Transverse colon (tissue), 4 donors: ENCODE data around the gene IQGAP1. TPM values are rescaled to one million over a fixed set of nuclear protein-coding genes. Genes with fewer than 3 reads are reported as not detected.
"Not testable (repeated sequence)": the region's sequence is repeated elsewhere in the genome, so short reads cannot be mapped to it uniquely, and the experiment has no call there.

Experiments
- DNase-seq: peaks from one replicate; pipeline ENCODE4 v3.0.0-alpha.2; 2019
- H3K27ac ChIP-seq, 4 donors: fragments of 200-600 bp; sonication (generic); 2 replicates each; pipeline ENCODE4 v1.5.1; 2016 to 2018; ENCODE audit warnings: inconsistent platforms in 4 of 4
- H3K27me3 ChIP-seq: fragments of 200-600 bp; sonication (generic); 2 replicates; pipeline ENCODE4 v1.5.1; 2017; ENCODE audit warnings: inconsistent platforms
- H3K36me3 ChIP-seq, 4 donors: fragments of 200-600 bp; sonication (generic); 2 replicates each; pipeline ENCODE4 v1.5.1; 2017 to 2019; ENCODE audit warnings: inconsistent platforms in 4 of 4
- H3K4me1 ChIP-seq, 4 donors: fragments of 200-600 bp; sonication (generic); 2 replicates each; pipeline ENCODE4 v1.5.1; 2017 to 2020; ENCODE audit warnings: inconsistent platforms in 4 of 4
- H3K4me3 ChIP-seq, 4 donors: fragments of 200-600 bp; sonication (generic); 1 replicate in 1 of 4; 2 replicates in 3 of 4; pipeline versions ENCODE4 v1.5.1 to v1.6.1; 2017 to 2019; ENCODE audit warnings: inconsistent platforms in 4 of 4
- H3K9me3 ChIP-seq, 2 donors: fragments of 200-600 bp; sonication (generic); 2 replicates each; pipeline ENCODE4 v1.5.1; 2017 to 2019; ENCODE audit warnings: inconsistent platforms in 2 of 2
- EP300 ChIP-seq: sonication (generic); formaldehyde crosslinking; IDR thresholded peaks from one replicate; pipeline ENCODE4 v1.6.1; 2017; ENCODE audit warnings: antibody characterized with exemption, low read depth
- POLR2A ChIP-seq: fragments of 450-650 bp; IDR thresholded peaks from one replicate; pipeline ENCODE4 v1.6.1; 2016; ENCODE audit warnings: antibody characterized with exemption, mild to moderate bottlenecking, moderate library complexity
- POLR2AphosphoS5 ChIP-seq, 3 donors: sonication (generic); formaldehyde crosslinking; IDR thresholded peaks; one replicate each; pipeline ENCODE4 v1.6.1; 2016; ENCODE audit warnings: antibody characterized with exemption in 3 of 3
- WGBS, 2 donors: methylation state at CpG; one replicate each; pipeline ENCODE4 v1.1.5; 2018; ENCODE audit warnings: low coverage in 1 of 2; 5-methylcytosine and 5-hydroxymethylcytosine counted together
- in situ Hi-C, 4 donors: fragments of 200-750 bp; cut with MboI; loops; one replicate each; pipeline versions ENCODE4 v1.15.0 to v1.15.1; 2017; ENCODE audit warnings: low sequenced_read_pairs in 3 of 4, low pct_ligation_motif_present in 1 of 4, low pct_unique_long_range_greater_than_20kb in 1 of 4
- intact Hi-C: fragments of 100-400 bp; cut with DNase I; formaldehyde crosslinking; loops from one replicate; pipeline ENCODE4 v1.15.1; 2023; ENCODE audit warnings: low total_unique reads
- total RNA-seq, 4 donors: library from RNA; depleted of rRNA; stranded (reverse); fragments of >200 nt; gene quantifications; one replicate each; pipeline ENCODE4 v1.1.0, GENCODE V29; 2016
- TF ChIP-seq, protein P1 (sequence below), 5 experiments: fragments of 200-600 bp in 3 of 5; fragments of 450-650 bp in 2 of 5; sonication (generic) in 3 of 5; IDR thresholded peaks; 1 replicate in 2 of 5; 2 replicates in 3 of 5; pipeline ENCODE4 v1.5.1; 2016 to 2017; ENCODE audit warnings: antibody characterized with exemption in 5 of 5, inconsistent platforms in 3 of 5, mild to moderate bottlenecking in 2 of 5, moderate library complexity in 1 of 5

IQGAP1 gene
- total RNA-seq, 4 donors from 2014 or later, result 82.8 to 354 (median 282) TPM

DNA sequence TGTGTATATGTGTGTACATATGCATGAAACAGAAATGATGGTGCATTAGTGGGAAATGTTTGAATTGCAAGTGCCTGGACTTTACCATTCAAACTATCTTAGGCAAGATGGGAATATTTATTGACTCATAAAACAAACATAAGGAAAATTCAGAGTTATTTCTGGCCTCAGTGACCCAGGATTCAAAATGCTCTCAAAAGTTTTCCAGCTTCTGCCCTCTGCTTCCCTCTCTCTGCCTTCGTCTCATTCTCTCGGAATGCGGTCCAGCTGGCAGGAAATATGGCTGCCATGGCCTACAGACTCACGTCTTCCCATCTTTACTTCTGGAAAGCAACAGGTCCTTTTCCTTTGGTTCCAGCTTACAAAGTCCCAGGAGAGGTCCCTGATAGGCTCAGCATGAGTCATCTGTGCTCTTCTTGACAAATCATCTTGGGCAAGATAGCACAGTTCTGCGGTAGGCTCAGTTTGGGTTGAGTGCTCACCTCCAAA lies 44.7 kb upstream of the IQGAP1 start:
- WGBS, 2 donors, result 84% methylated on average over 4 to 5 of the region's 5 CpGs
- H3K9me3 ChIP-seq, result no peaks in the 10 kb centered on the region
- H3K27ac ChIP-seq, result no peak overlapping the region
- in situ Hi-C loops, result no loop called here
- H3K4me3 ChIP-seq, result no peak overlapping the region
- TF ChIP-seq POLR2A, result no peak
- TF ChIP-seq POLR2AphosphoS5 (IDR thresholded peaks at IDR 0.05), result no peak
- TF ChIP-seq, protein P1, sequence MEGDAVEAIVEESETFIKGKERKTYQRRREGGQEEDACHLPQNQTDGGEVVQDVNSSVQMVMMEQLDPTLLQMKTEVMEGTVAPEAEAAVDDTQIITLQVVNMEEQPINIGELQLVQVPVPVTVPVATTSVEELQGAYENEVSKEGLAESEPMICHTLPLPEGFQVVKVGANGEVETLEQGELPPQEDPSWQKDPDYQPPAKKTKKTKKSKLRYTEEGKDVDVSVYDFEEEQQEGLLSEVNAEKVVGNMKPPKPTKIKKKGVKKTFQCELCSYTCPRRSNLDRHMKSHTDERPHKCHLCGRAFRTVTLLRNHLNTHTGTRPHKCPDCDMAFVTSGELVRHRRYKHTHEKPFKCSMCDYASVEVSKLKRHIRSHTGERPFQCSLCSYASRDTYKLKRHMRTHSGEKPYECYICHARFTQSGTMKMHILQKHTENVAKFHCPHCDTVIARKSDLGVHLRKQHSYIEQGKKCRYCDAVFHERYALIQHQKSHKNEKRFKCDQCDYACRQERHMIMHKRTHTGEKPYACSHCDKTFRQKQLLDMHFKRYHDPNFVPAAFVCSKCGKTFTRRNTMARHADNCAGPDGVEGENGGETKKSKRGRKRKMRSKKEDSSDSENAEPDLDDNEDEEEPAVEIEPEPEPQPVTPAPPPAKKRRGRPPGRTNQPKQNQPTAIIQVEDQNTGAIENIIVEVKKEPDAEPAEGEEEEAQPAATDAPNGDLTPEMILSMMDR (IDR thresholded peaks at IDR 0.05), result no peak
- H3K4me1 ChIP-seq, result peaks cover 0 to 9% (median 0%) of the 10 kb centered on the region in 4 donors
- intact Hi-C loops, result no loop called here
- no peaks in the 10 kb centered on the region for H3K36me3 ChIP-seq
- H3K27me3 ChIP-seq, result no peaks in the 10 kb centered on the region
- DNase-seq, result no peak

DNA sequence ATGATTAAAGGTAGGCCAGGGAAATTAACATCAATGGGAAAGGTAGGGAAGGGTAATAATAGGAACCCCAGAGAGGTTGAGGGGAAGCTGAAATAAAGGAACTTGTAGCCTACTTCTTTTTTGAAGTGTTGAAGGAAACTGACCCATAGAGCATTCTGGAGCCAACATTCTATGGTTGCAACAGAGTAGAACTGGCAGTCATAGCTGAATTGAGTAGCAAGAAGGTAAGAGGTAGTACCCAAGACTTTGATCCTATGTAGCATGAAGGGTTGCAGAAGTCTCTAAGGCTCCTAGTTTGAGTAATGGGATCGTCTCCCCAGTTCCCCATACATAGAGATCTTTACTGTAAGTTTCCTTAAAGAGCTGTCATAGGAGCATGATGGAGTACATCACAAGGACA lies 43.4 kb upstream of the IQGAP1 start:
- 93% methylated on average over 1 of the region's 1 CpG; no CpG with 5 or more reads in 1 of the 2 donors for WGBS, 2 donors
- no peak overlapping the region for H3K27ac ChIP-seq
- no peaks in the 10 kb centered on the region for H3K9me3 ChIP-seq
- intact Hi-C loops, result no loop called here
- TF ChIP-seq, protein P1 (IDR thresholded peaks at IDR 0.05), result no peak
- TF ChIP-seq POLR2AphosphoS5 (IDR thresholded peaks at IDR 0.05), result no peak
- no peak for TF ChIP-seq POLR2A
- no peak for TF ChIP-seq EP300
- no peaks in the 10 kb centered on the region for H3K36me3 ChIP-seq
- no peak overlapping the region for H3K4me3 ChIP-seq
- H3K4me1 ChIP-seq, result peaks cover 0 to 9% (median 0%) of the 10 kb centered on the region in 4 donors
- no peak for DNase-seq
- in situ Hi-C loops, result no loop called here
- H3K27me3 ChIP-seq, result no peaks in the 10 kb centered on the region

DNA sequence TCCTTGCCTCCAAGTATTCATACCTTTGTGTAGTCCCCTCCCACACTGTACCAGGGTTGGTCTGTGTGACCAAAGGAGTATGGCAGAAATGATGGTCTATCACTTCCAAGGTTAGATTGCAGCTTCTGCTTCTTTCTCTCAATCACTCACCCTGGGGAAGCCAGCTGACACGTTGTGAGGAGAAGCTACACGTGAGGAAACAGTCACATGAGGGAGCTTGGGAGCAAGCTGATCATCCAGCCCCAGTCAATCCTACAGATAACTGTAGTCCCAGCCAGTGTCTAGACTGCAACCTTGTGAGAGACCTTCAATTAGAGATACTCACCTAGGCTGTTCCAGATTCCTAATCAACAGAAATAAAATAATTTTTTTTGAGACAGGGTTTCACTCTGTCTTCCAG lies 42.2 kb upstream of the IQGAP1 start:
- no peaks in the 10 kb centered on the region for H3K27me3 ChIP-seq
- intact Hi-C loops, result no loop called here
- 36% methylated on average over 2 of the region's 2 CpGs; no CpG with 5 or more reads in 1 of the 2 donors for WGBS, 2 donors
- no peak overlapping the region for H3K27ac ChIP-seq
- no peak overlapping the region for H3K4me3 ChIP-seq
- H3K4me1 ChIP-seq, result peaks cover 0 to 4% (median 0%) of the 10 kb centered on the region in 4 donors
- H3K9me3 ChIP-seq, result no peaks in the 10 kb centered on the region
- no peak for DNase-seq
- TF ChIP-seq, protein P1 (IDR thresholded peaks at IDR 0.05), result no peak
- TF ChIP-seq EP300 (no peak), POLR2AphosphoS5 (IDR thresholded peaks at IDR 0.05) (no peak), POLR2A (no peak)
- no peaks in the 10 kb centered on the region for H3K36me3 ChIP-seq
- in situ Hi-C loops, result no loop called here

DNA sequence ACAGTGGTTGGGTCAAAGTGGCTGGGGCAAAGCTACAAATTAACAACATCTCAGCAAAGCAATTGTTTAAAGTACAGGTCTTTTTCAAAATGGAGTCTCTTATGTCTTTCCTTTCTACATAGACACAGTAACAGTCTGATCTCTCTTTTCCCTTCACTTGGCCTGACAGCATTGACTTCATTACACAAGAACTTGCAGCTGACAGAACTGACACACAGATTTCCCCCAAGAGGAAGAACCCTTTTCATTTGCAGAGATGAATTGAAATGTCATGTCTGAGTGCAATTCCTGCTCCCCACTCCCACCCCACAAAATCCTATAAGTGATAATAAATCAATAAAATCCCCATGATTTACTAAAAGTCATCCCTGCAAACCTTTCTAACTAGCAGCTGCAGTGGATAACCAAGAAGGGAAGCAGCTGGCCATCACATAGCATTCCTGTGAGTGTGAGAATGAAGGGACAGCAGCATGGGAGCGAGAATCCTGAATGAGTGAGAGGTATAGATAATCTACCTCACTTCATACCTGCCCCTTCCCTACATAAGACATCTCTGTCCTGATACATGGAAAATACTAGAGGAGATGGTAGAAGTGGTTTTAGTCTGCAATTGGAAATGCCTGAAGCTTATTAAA lies 40.5 kb upstream of the IQGAP1 start:
- H3K27ac ChIP-seq, H3K4me1 ChIP-seq, H3K4me3 ChIP-seq, in situ Hi-C loops, H3K9me3 ChIP-seq, DNase-seq, intact Hi-C loops, H3K36me3 ChIP-seq, H3K27me3 ChIP-seq: not testable (repeated sequence)
- 93 to 100% methylated on average over 1 of the region's 1 CpG for WGBS, 2 donors

DNA sequence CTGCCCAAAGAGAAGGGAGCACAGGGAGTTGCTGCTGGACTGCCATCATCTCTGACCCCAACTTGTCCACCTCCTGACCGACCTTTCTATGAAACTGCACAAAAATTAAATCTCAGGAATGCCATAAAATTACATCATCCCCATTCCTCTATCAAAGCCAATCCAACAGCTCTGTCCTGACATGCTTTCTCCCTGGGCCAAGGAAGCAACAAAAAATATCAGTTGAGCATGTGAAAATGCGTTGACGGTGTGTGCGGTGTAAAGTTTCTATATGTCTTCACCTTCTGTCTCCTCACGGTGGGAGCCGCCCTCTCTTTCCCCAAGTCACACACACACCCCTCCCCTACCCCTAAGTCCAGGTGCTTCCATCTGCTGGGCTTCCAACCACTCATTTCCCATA lies 39.6 kb upstream of the IQGAP1 start:
- no peak for DNase-seq
- peaks cover 4 to 10% (median 5%) of the 10 kb centered on the region in 4 donors for H3K4me1 ChIP-seq
- 80 to 91% methylated on average over 1 to 6 of the region's 6 CpGs for WGBS, 2 donors
- H3K9me3 ChIP-seq, result no peaks in the 10 kb centered on the region
- TF ChIP-seq EP300 (no peak), POLR2AphosphoS5 (IDR thresholded peaks at IDR 0.05) (no peak)
- intact Hi-C loops, result no loop called here
- H3K36me3 ChIP-seq, result no peaks in the 10 kb centered on the region
- in situ Hi-C loops, result no loop called here
- no peak overlapping the region for H3K4me3 ChIP-seq
- H3K27ac ChIP-seq, result no peak overlapping the region
- H3K27me3 ChIP-seq, result no peaks in the 10 kb centered on the region
